Mesendoderm (in vitro differentiated cells): ENCODE results near the gene WDR91.

Source experiments
- DNase-seq: peaks from one replicate; pipeline ENCODE4 v3.0.0; 2013
- H2AK5ac ChIP-seq: 2 replicates; pipeline ENCODE4 v1.6.1; 2013; ENCODE audit warnings: low read length, inconsistent platforms
- H2BK120ac ChIP-seq: 2 replicates; pipeline ENCODE4 v1.6.1; 2013; ENCODE audit warnings: low read depth, mild to moderate bottlenecking, low read length, moderate library complexity, mixed read lengths
- H2BK15ac ChIP-seq: replicated peaks from 2 replicates; pipeline ENCODE4 v1.6.1; 2013; ENCODE audit warnings: low read depth, mild to moderate bottlenecking, moderate library complexity
- H2BK5ac ChIP-seq: 2 replicates; pipeline ENCODE4 v1.6.1; 2013; ENCODE audit warnings: low read length, inconsistent platforms
- H3K18ac ChIP-seq: 2 replicates; pipeline ENCODE4 v1.6.1; 2013; ENCODE audit warnings: mild to moderate bottlenecking, low read length, mixed read lengths
- H3K23ac ChIP-seq: one replicate; pipeline ENCODE4 v1.6.1; 2013; ENCODE audit warnings: low read length
- H3K27ac ChIP-seq: 2 replicates; pipeline ENCODE4 v1.5.1; 2013; ENCODE audit warnings: low read depth, mild to moderate bottlenecking, inconsistent platforms, low read length, moderate library complexity
- H3K27me3 ChIP-seq: 2 replicates; pipeline ENCODE4 v1.6.1; 2013; ENCODE audit warnings: low read length, control low read depth, mild to moderate bottlenecking, inconsistent platforms; ENCODE audit not compliant: insufficient read depth, poor library complexity
- H3K36me3 ChIP-seq: 2 replicates; pipeline ENCODE4 v1.6.1; 2013; ENCODE audit warnings: low read length, inconsistent platforms; ENCODE audit not compliant: control insufficient read depth, insufficient read depth
- H3K4ac ChIP-seq: one replicate; pipeline ENCODE4 v1.6.1; 2013; ENCODE audit warnings: low read depth, mild to moderate bottlenecking, low read length, moderate library complexity
- H3K4me1 ChIP-seq: 2 replicates; pipeline ENCODE4 v1.6.1; 2013; ENCODE audit warnings: low read depth, low read length, inconsistent platforms; ENCODE audit not compliant: control insufficient read depth
- H3K4me2 ChIP-seq: 2 replicates; pipeline ENCODE4 v1.6.1; 2013; ENCODE audit warnings: low read length
- H3K4me3 ChIP-seq: 2 replicates; pipeline ENCODE4 v1.5.1; 2013; ENCODE audit warnings: mild to moderate bottlenecking, low read length
- H3K56ac ChIP-seq: one replicate; pipeline ENCODE4 v1.6.1; 2013; ENCODE audit warnings: low read length
- H3K79me1 ChIP-seq: 2 replicates; pipeline ENCODE4 v1.6.1; 2013; ENCODE audit warnings: low read length, inconsistent platforms
- H3K79me2 ChIP-seq: 2 replicates; pipeline ENCODE4 v1.6.1; 2013; ENCODE audit warnings: mild to moderate bottlenecking, low read length; ENCODE audit not compliant: control insufficient read depth, insufficient read depth
- H3K9ac ChIP-seq: 2 replicates; pipeline ENCODE4 v1.6.1; 2013; ENCODE audit warnings: low read length, inconsistent platforms
- H4K5ac ChIP-seq: one replicate; pipeline ENCODE4 v1.6.1; 2013; ENCODE audit warnings: low read length
- H4K8ac ChIP-seq: one replicate; pipeline ENCODE4 v1.6.1; 2013; ENCODE audit warnings: low read depth, mild to moderate bottlenecking, control low read depth, low read length, moderate library complexity
- WGBS: extraction: QIAGEN DNeasy Blood & Tissue Kit; methylation state at CpG from one replicate; pipeline ENCODE4 v1.1.7; 2013; ENCODE audit warnings: low lambda C conversion rate, missing lambda C conversion rate; ENCODE audit not compliant: insufficient coverage; ENCODE audit errors: extremely low coverage; 5-methylcytosine and 5-hydroxymethylcytosine counted together

Gene WDR91

DNA sequence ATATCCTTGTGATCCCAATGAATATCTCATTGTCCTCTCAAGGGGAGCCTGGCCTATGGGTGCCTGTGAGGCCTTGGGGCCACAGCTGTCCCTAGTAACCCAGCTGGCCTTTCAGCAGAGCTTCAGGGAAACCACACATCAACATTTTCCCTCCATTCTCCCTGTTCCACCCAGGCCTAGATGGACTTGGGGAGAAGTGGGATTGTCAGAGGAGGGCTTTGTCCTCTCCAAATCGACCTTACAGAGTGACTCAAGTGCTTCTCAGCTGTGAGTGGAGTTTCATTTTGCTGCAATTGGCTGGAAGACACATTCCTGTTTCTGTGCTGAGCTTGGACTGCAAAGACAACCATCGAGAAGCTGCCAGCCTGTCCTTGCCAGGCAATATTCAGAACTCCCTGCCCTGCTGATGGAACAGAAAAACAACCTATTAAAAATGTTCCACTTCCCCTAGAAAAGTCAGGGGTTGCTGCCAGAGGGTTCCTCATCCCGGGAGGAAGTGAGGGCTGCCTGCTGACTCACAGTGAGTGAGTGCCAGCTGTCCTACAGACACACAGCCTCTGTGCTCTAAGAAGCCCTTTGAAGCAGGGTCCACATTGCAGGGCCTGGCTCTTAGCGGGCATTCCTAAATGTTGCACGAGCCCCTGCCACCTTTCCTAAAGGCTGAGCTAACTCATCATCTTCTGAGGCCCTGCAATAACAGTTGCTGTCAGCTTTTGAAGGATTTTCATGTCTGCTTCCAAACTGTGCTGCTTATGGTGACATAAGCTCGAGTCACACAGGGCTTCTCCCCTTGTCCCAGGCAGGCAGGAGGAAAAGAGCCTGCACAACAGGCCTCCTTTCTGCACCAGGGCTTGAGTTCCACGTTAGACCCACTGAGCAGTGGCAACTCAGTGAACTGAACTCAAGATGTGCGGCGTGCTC is 42.8 kb upstream of the WDR91 start:
- no peak overlapping the region for H3K4ac ChIP-seq
- no peaks in the 10 kb centered on the region for H3K36me3 ChIP-seq
- no peak overlapping the region for H3K27ac ChIP-seq
- H4K8ac ChIP-seq, result no peak overlapping the region
- no peak overlapping the region for H2BK15ac ChIP-seq
- H3K18ac ChIP-seq, result no peak overlapping the region
- no peaks in the 10 kb centered on the region for H3K79me1 ChIP-seq
- H2AK5ac ChIP-seq, result no peak overlapping the region
- WGBS, result no CpG with 5 or more reads among the region's 9 CpGs
- no peak overlapping the region for H3K4me3 ChIP-seq
- peak; percentile 48 for DNase-seq
- H3K56ac ChIP-seq, result peak overlapping the region; percentile 34
- no peaks in the 10 kb centered on the region for H3K79me2 ChIP-seq
- H3K27me3 ChIP-seq, result no peaks in the 10 kb centered on the region
- no peak overlapping the region for H2BK5ac ChIP-seq
- no peak overlapping the region for H2BK120ac ChIP-seq
- no peak overlapping the region for H3K4me2 ChIP-seq
- H3K9ac ChIP-seq, result no peak overlapping the region
- H4K5ac ChIP-seq, result no peak overlapping the region
- H3K4me1 ChIP-seq, result no peaks in the 10 kb centered on the region
- no peak overlapping the region for H3K23ac ChIP-seq

DNA sequence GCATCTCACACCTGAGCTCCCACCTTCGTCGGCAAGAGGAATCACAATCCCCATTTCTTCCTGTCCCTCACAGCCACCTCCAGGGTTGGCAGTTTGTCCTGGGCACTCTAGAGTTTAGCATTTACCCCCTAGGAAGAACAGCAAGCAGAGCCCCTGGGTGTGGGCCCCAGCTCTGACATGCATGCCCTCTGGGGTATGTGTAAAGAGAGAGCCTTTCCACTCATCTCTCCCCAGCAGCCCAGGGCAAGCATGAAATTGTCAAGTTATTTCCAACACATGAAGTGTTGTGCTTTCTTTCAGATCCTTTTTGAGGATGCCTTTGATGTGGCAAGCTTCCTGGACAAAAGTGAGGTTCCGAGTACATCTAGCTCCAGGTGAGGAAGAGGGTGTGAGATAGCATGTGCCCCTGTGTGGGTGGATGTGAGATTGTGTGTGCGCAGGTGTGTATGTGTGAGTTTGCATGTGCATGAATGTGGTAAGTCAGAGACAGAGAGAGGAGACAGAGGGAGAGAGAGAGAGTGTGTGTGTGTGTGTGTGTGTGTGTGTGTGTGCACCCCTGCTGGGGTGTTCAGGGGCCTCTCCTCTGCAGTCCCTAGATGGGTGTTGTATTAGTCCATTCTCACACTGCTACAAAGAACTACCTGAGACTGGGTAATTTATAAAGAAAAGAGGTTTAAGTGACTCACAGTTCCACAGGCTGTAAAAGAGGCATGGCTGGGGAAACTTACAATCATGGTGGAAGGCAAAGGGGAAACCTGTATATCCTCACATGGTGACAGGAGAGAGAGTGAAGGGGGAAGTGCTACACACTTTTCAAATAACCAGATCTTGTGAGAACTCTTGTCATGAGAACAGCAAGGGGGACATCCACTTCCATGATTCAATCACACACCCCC is 40.4 kb upstream of the WDR91 start:
- H2BK5ac ChIP-seq, result no peak overlapping the region
- H2BK120ac ChIP-seq, result no peak overlapping the region
- no peaks in the 10 kb centered on the region for H3K79me1 ChIP-seq
- no peak for DNase-seq
- H3K27ac ChIP-seq, result no peak overlapping the region
- H3K9ac ChIP-seq, result no peak overlapping the region
- no peak overlapping the region for H4K5ac ChIP-seq
- H3K4ac ChIP-seq, result no peak overlapping the region
- no peak overlapping the region for H4K8ac ChIP-seq
- H3K79me2 ChIP-seq, result no peaks in the 10 kb centered on the region
- H3K4me3 ChIP-seq, result no peak overlapping the region
- H3K4me1 ChIP-seq, result no peaks in the 10 kb centered on the region
- no peak overlapping the region for H2AK5ac ChIP-seq
- WGBS, result no CpG with 5 or more reads among the region's 4 CpGs
- H2BK15ac ChIP-seq, result no peak overlapping the region
- no peaks in the 10 kb centered on the region for H3K36me3 ChIP-seq
- H3K27me3 ChIP-seq, result no peaks in the 10 kb centered on the region
- H3K18ac ChIP-seq, result no peak overlapping the region
- no peak overlapping the region for H3K56ac ChIP-seq
- no peak overlapping the region for H3K23ac ChIP-seq
- H3K4me2 ChIP-seq, result no peak overlapping the region

DNA sequence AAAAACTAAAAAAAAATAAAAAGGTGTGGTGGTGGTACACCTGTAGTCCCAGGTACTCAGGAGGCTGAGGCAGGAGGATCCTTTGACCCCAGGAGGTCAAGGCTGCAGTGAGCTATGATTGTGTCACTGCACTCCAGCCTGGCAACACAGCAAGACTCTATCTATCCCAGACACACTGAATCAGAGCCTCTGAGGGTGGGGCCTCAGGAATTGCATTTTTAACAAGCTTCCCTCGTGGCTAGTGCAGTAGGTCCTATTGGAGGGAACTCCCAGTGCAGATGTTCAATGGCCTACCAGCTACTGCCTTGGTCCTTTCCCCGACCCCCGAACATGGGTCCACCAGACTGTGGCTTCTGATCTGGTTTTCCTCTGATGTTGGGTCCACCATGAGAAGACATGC is 37.2 kb upstream of the WDR91 start:
- Histone ChIP-seq H2BK15ac (no peak overlapping the region), H3K23ac (no peak overlapping the region), H2BK5ac (no peak overlapping the region), H3K4me1 (no peaks in the 10 kb centered on the region), H3K56ac (no peak overlapping the region), H3K4ac (no peak overlapping the region), H3K79me2 (no peaks in the 10 kb centered on the region), H2BK120ac (no peak overlapping the region), H4K8ac (no peak overlapping the region), H4K5ac (no peak overlapping the region), H3K18ac (no peak overlapping the region), H3K4me2 (no peak overlapping the region), H3K36me3 (no peaks in the 10 kb centered on the region), H3K27me3 (no peaks in the 10 kb centered on the region), H3K4me3 (no peak overlapping the region), H3K9ac (no peak overlapping the region), H3K79me1 (no peaks in the 10 kb centered on the region), H2AK5ac (no peak overlapping the region), H3K27ac (no peak overlapping the region)
- WGBS, result no CpG with 5 or more reads among the region's 3 CpGs
- DNase-seq, result no peak

DNA sequence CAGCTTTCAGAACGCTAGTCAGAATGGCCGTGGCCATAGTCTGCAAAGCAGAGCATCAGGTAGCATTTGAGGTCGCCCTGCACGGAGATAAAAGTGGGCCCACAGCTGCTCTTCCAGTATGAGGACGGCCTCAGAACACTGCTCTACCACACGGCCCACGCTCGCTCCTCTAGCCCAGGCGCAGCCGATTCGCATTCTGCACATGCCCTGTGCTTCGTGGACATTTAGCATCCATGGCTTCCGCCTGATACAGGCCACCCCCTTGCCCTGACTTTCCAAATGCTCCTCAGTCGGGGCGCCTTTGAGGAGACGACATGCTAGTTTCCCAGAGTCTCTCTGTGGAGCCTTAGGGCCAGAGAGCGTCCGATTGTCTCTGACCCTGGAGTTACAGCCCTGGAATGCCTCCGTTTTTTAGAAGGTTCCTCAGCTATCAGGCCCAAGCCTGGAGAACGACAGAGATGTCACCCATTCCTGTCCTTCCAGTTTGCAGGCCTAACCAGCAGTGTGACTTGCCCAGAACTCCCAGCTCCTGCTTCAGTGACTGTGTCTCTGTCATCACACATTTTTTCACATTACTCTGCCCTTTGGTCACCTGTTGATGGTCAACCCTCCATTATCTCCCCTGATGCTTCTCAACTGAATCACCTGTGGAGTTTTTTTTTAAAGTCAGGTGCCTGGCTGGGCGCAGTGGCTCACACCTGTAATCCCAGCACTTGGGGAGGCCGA is 36.6 kb upstream of the WDR91 start:
- Histone ChIP-seq H3K36me3 (no peaks in the 10 kb centered on the region), H3K18ac (no peak overlapping the region), H3K23ac (no peak overlapping the region), H2BK120ac (no peak overlapping the region), H2AK5ac (no peak overlapping the region), H3K79me1 (no peaks in the 10 kb centered on the region), H4K5ac (no peak overlapping the region), H3K27ac (no peak overlapping the region), H3K79me2 (no peaks in the 10 kb centered on the region), H3K4ac (no peak overlapping the region), H3K4me3 (no peak overlapping the region), H2BK5ac (no peak overlapping the region), H3K9ac (no peak overlapping the region), H4K8ac (no peak overlapping the region), H3K56ac (no peak overlapping the region), H3K4me1 (no peaks in the 10 kb centered on the region), H2BK15ac (no peak overlapping the region), H3K27me3 (no peaks in the 10 kb centered on the region), H3K4me2 (no peak overlapping the region)
- no CpG with 5 or more reads among the region's 22 CpGs for WGBS
- no peak for DNase-seq

DNA sequence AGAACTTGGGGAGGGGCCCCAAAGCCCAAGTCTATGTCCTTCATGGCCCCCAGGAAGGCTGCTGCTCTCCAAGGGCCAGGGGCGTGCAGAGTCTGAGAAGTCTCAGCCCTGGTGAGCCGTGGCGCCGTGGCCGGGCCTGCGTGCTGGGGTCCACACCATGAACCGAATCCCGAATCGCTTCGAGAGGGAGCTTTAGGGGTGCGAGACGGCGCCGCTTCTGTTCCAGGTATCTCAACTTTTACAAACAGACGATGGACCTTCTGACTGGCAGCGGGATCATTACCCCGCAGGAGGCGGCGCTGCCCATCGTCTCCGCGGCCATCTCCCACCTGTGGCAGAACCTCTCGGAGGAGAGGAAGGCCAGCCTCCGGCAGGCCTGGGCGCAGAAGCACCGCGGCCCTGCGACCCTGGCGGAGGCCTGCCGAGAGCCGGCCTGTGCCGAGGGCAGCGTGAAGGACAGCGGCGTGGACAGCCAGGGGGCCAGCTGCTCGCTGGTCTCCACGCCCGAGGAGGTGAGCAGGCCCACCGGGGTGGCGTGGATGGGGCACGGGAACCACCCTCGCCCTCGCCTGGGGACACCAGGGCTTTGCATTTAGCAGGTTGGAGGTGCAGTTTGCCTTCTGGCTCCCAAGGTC is 35.0 kb upstream of the WDR91 start:
- H3K4me1 ChIP-seq, result no peaks in the 10 kb centered on the region
- no peak overlapping the region for H3K18ac ChIP-seq
- no peak overlapping the region for H2BK5ac ChIP-seq
- no peak overlapping the region for H3K56ac ChIP-seq
- H3K27ac ChIP-seq, result no peak overlapping the region
- H3K4ac ChIP-seq, result no peak overlapping the region
- H3K4me2 ChIP-seq, result no peak overlapping the region
- H3K4me3 ChIP-seq, result no peak overlapping the region
- no peak overlapping the region for H4K5ac ChIP-seq
- H3K79me2 ChIP-seq, result no peaks in the 10 kb centered on the region
- no peak overlapping the region for H3K9ac ChIP-seq
- no peak overlapping the region for H4K8ac ChIP-seq
- H3K23ac ChIP-seq, result no peak overlapping the region
- no peak overlapping the region for H2BK120ac ChIP-seq
- WGBS, result no CpG with 5 or more reads among the region's 43 CpGs
- H3K36me3 ChIP-seq, result no peaks in the 10 kb centered on the region
- H3K79me1 ChIP-seq, result no peaks in the 10 kb centered on the region
- no peak for DNase-seq
- no peak overlapping the region for H2AK5ac ChIP-seq
- H3K27me3 ChIP-seq, result no peaks in the 10 kb centered on the region
- no peak overlapping the region for H2BK15ac ChIP-seq
